Stimulated activated naive CD8-positive, alpha-beta T cell treated with anti-CD3 and anti-CD28 coated beads, Interleukin-15, Interleukin-2, amounts not matched to agents 100 ng/mL and 50 ng/mL, for 24 hours (primary cell): ENCODE results near the gene FRMD1.

Experiments used
- H3K27ac Mint-ChIP-seq: one replicate; pipeline ENCODE4 v1.8.0; 2021; ENCODE audit warnings: mild to moderate bottlenecking, mixed read lengths
- H3K27me3 Mint-ChIP-seq: one replicate; pipeline ENCODE4 v1.8.0; 2021; ENCODE audit warnings: mixed read lengths
- H3K36me3 Mint-ChIP-seq: one replicate; pipeline ENCODE4 v1.8.0; 2021; ENCODE audit warnings: low read depth, mixed read lengths
- H3K4me1 Mint-ChIP-seq: one replicate; pipeline ENCODE4 v1.8.0; 2021; ENCODE audit warnings: low read depth, mixed read lengths
- H3K4me3 Mint-ChIP-seq: one replicate; pipeline ENCODE4 v1.8.0; 2021; ENCODE audit warnings: mild to moderate bottlenecking, mixed read lengths
- H3K9me3 Mint-ChIP-seq: one replicate; pipeline ENCODE4 v1.8.0; 2021; ENCODE audit warnings: mixed read lengths

FRMD1 gene

GRCh38 chr6:168041928-168042327 is 37.1 kb downstream of the FRMD1 start:
- no peaks in the 10 kb centered on the region for H3K4me1 Mint-ChIP-seq
- H3K4me3 Mint-ChIP-seq, result no peak overlapping the region
- H3K27ac Mint-ChIP-seq, result no peak overlapping the region
- H3K27me3 Mint-ChIP-seq, result peaks cover 5% of the 10 kb centered on the region
- H3K9me3 Mint-ChIP-seq, result peaks cover 5% of the 10 kb centered on the region
- no peaks in the 10 kb centered on the region for H3K36me3 Mint-ChIP-seq

- no peaks in the 10 kb centered on the region for H3K36me3 Mint-ChIP-seq
- H3K4me3 Mint-ChIP-seq, result no peak overlapping the region
- H3K27ac Mint-ChIP-seq, result no peak overlapping the region
- peaks cover 12% of the 10 kb centered on the region for H3K27me3 Mint-ChIP-seq
- H3K4me1 Mint-ChIP-seq, result no peaks in the 10 kb centered on the region
- H3K9me3 Mint-ChIP-seq, result peaks cover 8% of the 10 kb centered on the region
These were observed 38.0 kb downstream of the FRMD1 start for GRCh38 chr6:168040856-168041496.

GRCh38 chr6:168039849-168040248 is 39.2 kb downstream of the FRMD1 start:
- H3K36me3 Mint-ChIP-seq, result no peaks in the 10 kb centered on the region
- H3K27ac Mint-ChIP-seq, result no peak overlapping the region
- H3K27me3 Mint-ChIP-seq, result peaks cover 19% of the 10 kb centered on the region
- H3K9me3 Mint-ChIP-seq, result peaks cover 9% of the 10 kb centered on the region
- H3K4me1 Mint-ChIP-seq, result no peaks in the 10 kb centered on the region
- H3K4me3 Mint-ChIP-seq, result no peak overlapping the region

- no peaks in the 10 kb centered on the region for H3K4me1 Mint-ChIP-seq
- H3K9me3 Mint-ChIP-seq, result peaks cover 9% of the 10 kb centered on the region
- H3K27ac Mint-ChIP-seq, result no peak overlapping the region
- no peak overlapping the region for H3K4me3 Mint-ChIP-seq
- peaks cover 24% of the 10 kb centered on the region for H3K27me3 Mint-ChIP-seq
- H3K36me3 Mint-ChIP-seq, result no peaks in the 10 kb centered on the region
These were observed 39.7 kb downstream of the FRMD1 start for GRCh38 chr6:168039301-168039700.

- H3K9me3 Mint-ChIP-seq, result peaks cover 9% of the 10 kb centered on the region
- H3K36me3 Mint-ChIP-seq, result no peaks in the 10 kb centered on the region
- H3K27ac Mint-ChIP-seq, result no peak overlapping the region
- peaks cover 27% of the 10 kb centered on the region for H3K27me3 Mint-ChIP-seq
- no peak overlapping the region for H3K4me3 Mint-ChIP-seq
- no peaks in the 10 kb centered on the region for H3K4me1 Mint-ChIP-seq
These were observed 40.4 kb downstream of the FRMD1 start for GRCh38 chr6:168038576-168039140.

GRCh38 chr6:168037856-168038255 is 41.2 kb downstream of the FRMD1 start:
- no peaks in the 10 kb centered on the region for H3K4me1 Mint-ChIP-seq
- no peak overlapping the region for H3K4me3 Mint-ChIP-seq
- H3K9me3 Mint-ChIP-seq, result peaks cover 9% of the 10 kb centered on the region
- peaks cover 31% of the 10 kb centered on the region for H3K27me3 Mint-ChIP-seq
- H3K27ac Mint-ChIP-seq, result no peak overlapping the region
- no peaks in the 10 kb centered on the region for H3K36me3 Mint-ChIP-seq

- H3K27me3 Mint-ChIP-seq, result peaks cover 31% of the 10 kb centered on the region
- no peak overlapping the region for H3K27ac Mint-ChIP-seq
- H3K36me3 Mint-ChIP-seq, result no peaks in the 10 kb centered on the region
- no peak overlapping the region for H3K4me3 Mint-ChIP-seq
- H3K9me3 Mint-ChIP-seq, result peaks cover 9% of the 10 kb centered on the region
- H3K4me1 Mint-ChIP-seq, result no peaks in the 10 kb centered on the region
These were observed 41.8 kb downstream of the FRMD1 start for GRCh38 chr6:168037242-168037641.

GRCh38 chr6:168035661-168036545 is 43.1 kb downstream of the FRMD1 start:
- H3K27me3 Mint-ChIP-seq, result peaks cover 37% of the 10 kb centered on the region
- no peak overlapping the region for H3K27ac Mint-ChIP-seq
- no peak overlapping the region for H3K4me3 Mint-ChIP-seq
- no peaks in the 10 kb centered on the region for H3K36me3 Mint-ChIP-seq
- H3K9me3 Mint-ChIP-seq, result peaks cover 9% of the 10 kb centered on the region
- no peaks in the 10 kb centered on the region for H3K4me1 Mint-ChIP-seq

GRCh38 chr6:168035098-168035660 is 43.8 kb downstream of the FRMD1 start:
- peaks cover 37% of the 10 kb centered on the region for H3K27me3 Mint-ChIP-seq
- H3K4me1 Mint-ChIP-seq, result no peaks in the 10 kb centered on the region
- no peak overlapping the region for H3K4me3 Mint-ChIP-seq
- H3K9me3 Mint-ChIP-seq, result peaks cover 9% of the 10 kb centered on the region
- no peak overlapping the region for H3K27ac Mint-ChIP-seq
- H3K36me3 Mint-ChIP-seq, result no peaks in the 10 kb centered on the region

GRCh38 chr6:168034537-168034936 is 44.5 kb downstream of the FRMD1 start:
- no peaks in the 10 kb centered on the region for H3K4me1 Mint-ChIP-seq
- peaks cover 9% of the 10 kb centered on the region for H3K9me3 Mint-ChIP-seq
- no peaks in the 10 kb centered on the region for H3K36me3 Mint-ChIP-seq
- H3K27me3 Mint-ChIP-seq, result peaks cover 37% of the 10 kb centered on the region
- no peak overlapping the region for H3K27ac Mint-ChIP-seq
- H3K4me3 Mint-ChIP-seq, result no peak overlapping the region

GRCh38 chr6:168033791-168034190 is 45.2 kb downstream of the FRMD1 start:
- no peak overlapping the region for H3K4me3 Mint-ChIP-seq
- H3K36me3 Mint-ChIP-seq, result no peaks in the 10 kb centered on the region
- peaks cover 37% of the 10 kb centered on the region for H3K27me3 Mint-ChIP-seq
- no peak overlapping the region for H3K27ac Mint-ChIP-seq
- no peaks in the 10 kb centered on the region for H3K4me1 Mint-ChIP-seq
- peaks cover 9% of the 10 kb centered on the region for H3K9me3 Mint-ChIP-seq

- Mint-ChIP-seq H3K9me3 (peaks cover 5% of the 10 kb centered on the region), H3K4me1 (no peaks in the 10 kb centered on the region), H3K4me3 (no peak overlapping the region), H3K27me3 (peaks cover 34% of the 10 kb centered on the region), H3K36me3 (no peaks in the 10 kb centered on the region), H3K27ac (no peak overlapping the region)
These were observed 46.8 kb downstream of the FRMD1 start for GRCh38 chr6:168032005-168032760.

- no peaks in the 10 kb centered on the region for H3K4me1 Mint-ChIP-seq
These were observed 47.5 kb downstream of the FRMD1 start for GRCh38 chr6:168031411-168031971.

GRCh38 chr6:168030908-168031307 is 48.1 kb downstream of the FRMD1 start:
- H3K36me3 Mint-ChIP-seq, result no peaks in the 10 kb centered on the region
- peaks cover 31% of the 10 kb centered on the region for H3K27me3 Mint-ChIP-seq
- H3K27ac Mint-ChIP-seq, result no peak overlapping the region
- no peaks in the 10 kb centered on the region for H3K4me1 Mint-ChIP-seq
- H3K9me3 Mint-ChIP-seq, result peaks cover under 1% of the 10 kb centered on the region
- H3K4me3 Mint-ChIP-seq, result no peak overlapping the region

More at GRCh38 chr6:168031411-168031971, 47.5 kb downstream of the FRMD1 start:
- Mint-ChIP-seq H3K4me3 (no peak overlapping the region), H3K36me3 (no peaks in the 10 kb centered on the region), H3K9me3 (peaks cover 4% of the 10 kb centered on the region), H3K27ac (no peak overlapping the region), H3K27me3 (peaks cover 33% of the 10 kb centered on the region)
